HL-60 (cell line): ENCODE data around the gene SNRNP27.

ENCODE experiments used
- CTCF ChIP-seq: IDR thresholded peaks from one replicate; pipeline ENCODE4 v1.5.1; 2011; ENCODE audit warnings: low read length, control low read depth, inconsistent platforms; ENCODE audit not compliant: insufficient read depth
- SPI1 ChIP-seq: IDR thresholded peaks from 2 replicates; pipeline ENCODE4 v1.6.1; 2012; ENCODE audit warnings: low read depth, mild to moderate bottlenecking, borderline replicate concordance

DNA sequence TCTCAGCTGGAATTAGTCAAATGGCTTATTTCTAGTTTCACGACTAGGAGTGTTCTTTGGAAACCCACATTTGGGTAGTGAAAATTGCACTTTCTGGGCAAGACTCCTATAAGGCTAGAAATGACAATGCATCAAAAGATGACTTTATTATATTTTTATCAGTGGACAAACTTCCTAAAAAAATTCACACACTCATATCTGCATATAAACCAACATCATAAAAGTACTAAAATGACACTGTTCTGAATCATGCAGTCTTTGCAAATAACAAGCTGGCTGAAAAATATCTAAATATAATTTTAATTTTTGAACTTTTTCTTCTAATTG, 38.8 kb downstream of the SNRNP27 start:
- TF ChIP-seq CTCF, result no peak
- no peak for TF ChIP-seq SPI1
